Measurements from ENCODE around the gene CMTR1.

The CMTR1 gene

GRCh38 chr6:37432916-37433656, at the start of gene CMTR1:
TSS of gene CMTR1 (plus strand) at chr6:37433221. CDS start at chr6:37435630, 2,409 bp downstream.
- Histone ChIP-seq H3K27ac (peak within 1 kb of the TSS; percentile 80), H3K27me3 (ENCODE audit: insufficient read depth, low read depth) (no peaks in the 10 kb centered on the region), H3K4me2 (peak within 1 kb of the TSS; percentile 87), H3K9ac (peak within 1 kb of the TSS; percentile 81), H3K4me1 (ENCODE audit: low read depth, poor library complexity, severe bottlenecking) (peaks cover 29% of the 10 kb centered on the region), H4K20me1 (ENCODE audit: insufficient read depth) (no peaks in the 10 kb centered on the region), H2AFZ (ENCODE audit: low read depth) (peak within 1 kb of the TSS; percentile 93), H3K79me2 (ENCODE audit: insufficient read depth, low read depth) (peaks cover 21% of the 10 kb centered on the region; the same call in 1 of the 2 replicates), H3K36me3 (ENCODE audit: insufficient read depth) (no peaks in the 10 kb centered on the region), H3K4me3 (IDR thresholded peaks at IDR 0.05; ENCODE audit: insufficient read depth, low read depth, low read length) (no peak within 1 kb of the TSS)
- no peak for TF ChIP-seq CTCF (conservative IDR thresholded peaks at IDR 0.05; ENCODE audit: low read depth, low read length)

- Histone ChIP-seq H3K4me1 (ENCODE audit: low read depth, poor library complexity, severe bottlenecking) (no peaks in the 10 kb centered on the region), H3K9ac (no peak overlapping the region), H3K27ac (no peak overlapping the region), H3K4me2 (no peak overlapping the region), H3K27me3 (ENCODE audit: insufficient read depth, low read depth) (no peaks in the 10 kb centered on the region), H4K20me1 (ENCODE audit: insufficient read depth) (no peaks in the 10 kb centered on the region), H3K79me2 (ENCODE audit: insufficient read depth, low read depth) (no peaks in the 10 kb centered on the region), H3K4me3 (IDR thresholded peaks at IDR 0.05; ENCODE audit: insufficient read depth, low read depth, low read length) (no peak overlapping the region), H2AFZ (ENCODE audit: low read depth) (no peak overlapping the region), H3K36me3 (ENCODE audit: insufficient read depth) (no peaks in the 10 kb centered on the region)
- no peak for TF ChIP-seq CTCF (conservative IDR thresholded peaks at IDR 0.05; ENCODE audit: low read depth, low read length)
Observed at GRCh38 chr6:37388578-37388977, 44.4 kb upstream of the CMTR1 start.

- no peak for TF ChIP-seq CTCF (conservative IDR thresholded peaks at IDR 0.05; ENCODE audit: low read depth, low read length)
- no peak overlapping the region for H2AFZ ChIP-seq (ENCODE audit: low read depth)
- no peak overlapping the region for H3K4me3 ChIP-seq (IDR thresholded peaks at IDR 0.05; ENCODE audit: insufficient read depth, low read depth, low read length)
- no peaks in the 10 kb centered on the region for H4K20me1 ChIP-seq (ENCODE audit: insufficient read depth)
- H3K4me1 ChIP-seq (ENCODE audit: low read depth, poor library complexity, severe bottlenecking) = no peaks in the 10 kb centered on the region
- H3K27ac ChIP-seq = no peak overlapping the region
- H3K79me2 ChIP-seq (ENCODE audit: insufficient read depth, low read depth) = no peaks in the 10 kb centered on the region
- no peak overlapping the region for H3K4me2 ChIP-seq
- no peaks in the 10 kb centered on the region for H3K36me3 ChIP-seq (ENCODE audit: insufficient read depth)
- no peak overlapping the region for H3K9ac ChIP-seq
- H3K27me3 ChIP-seq (ENCODE audit: insufficient read depth, low read depth) = no peaks in the 10 kb centered on the region
Observed at GRCh38 chr6:37389857-37390256, 43.2 kb upstream of the CMTR1 start.

- no peak overlapping the region for H3K4me3 ChIP-seq (IDR thresholded peaks at IDR 0.05; ENCODE audit: insufficient read depth, low read depth, low read length)
- no peaks in the 10 kb centered on the region for H3K4me1 ChIP-seq (ENCODE audit: low read depth, poor library complexity, severe bottlenecking)
- H3K27ac ChIP-seq = no peak overlapping the region
- H3K27me3 ChIP-seq (ENCODE audit: insufficient read depth, low read depth) = no peaks in the 10 kb centered on the region
- no peaks in the 10 kb centered on the region for H4K20me1 ChIP-seq (ENCODE audit: insufficient read depth)
- H2AFZ ChIP-seq (ENCODE audit: low read depth) = no peak overlapping the region
- no peaks in the 10 kb centered on the region for H3K36me3 ChIP-seq (ENCODE audit: insufficient read depth)
- H3K4me2 ChIP-seq = no peak overlapping the region
- TF ChIP-seq CTCF (conservative IDR thresholded peaks at IDR 0.05; ENCODE audit: low read depth, low read length) = no peak
- H3K79me2 ChIP-seq (ENCODE audit: insufficient read depth, low read depth) = no peaks in the 10 kb centered on the region
- no peak overlapping the region for H3K9ac ChIP-seq
Observed at GRCh38 chr6:37391120-37391519, 41.9 kb upstream of the CMTR1 start.

All from KMS-11 (cell line).